HG03565 (cell line): ENCODE results near the gene POLR1E.
A peak's percentile ranks its signal among the peaks of the same experiment; 100 is the strongest.

ENCODE experiments used
- ATAC-seq: cut with Tn5 transposase; IDR thresholded peaks from one replicate; pipeline ENCODE4 v1.9.1; 2021; ENCODE audit warnings: mild to moderate bottlenecking, moderate library complexity; ENCODE audit not compliant: unreplicated experiment

Gene POLR1E

DNA sequence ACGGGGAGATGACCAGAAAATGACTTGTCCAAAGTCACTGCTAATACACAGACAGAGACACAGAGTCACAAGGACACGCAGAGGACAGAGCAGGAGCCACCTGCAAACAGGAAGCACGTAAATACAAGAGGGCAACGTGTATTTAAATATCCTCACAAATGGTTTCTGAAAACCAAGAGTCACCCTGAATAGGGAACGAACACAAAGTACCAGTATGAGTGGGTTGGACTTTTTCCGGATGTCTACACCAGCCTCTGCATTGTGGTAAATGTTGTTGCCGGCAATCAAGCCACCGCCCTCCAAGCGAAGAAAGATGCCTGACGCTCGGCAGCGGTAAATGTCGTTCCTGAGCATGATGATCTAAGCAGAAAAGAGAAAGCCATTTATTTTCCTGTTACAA lies 46.0 kb downstream of the POLR1E start:
- ATAC-seq = peak; percentile 62

DNA sequence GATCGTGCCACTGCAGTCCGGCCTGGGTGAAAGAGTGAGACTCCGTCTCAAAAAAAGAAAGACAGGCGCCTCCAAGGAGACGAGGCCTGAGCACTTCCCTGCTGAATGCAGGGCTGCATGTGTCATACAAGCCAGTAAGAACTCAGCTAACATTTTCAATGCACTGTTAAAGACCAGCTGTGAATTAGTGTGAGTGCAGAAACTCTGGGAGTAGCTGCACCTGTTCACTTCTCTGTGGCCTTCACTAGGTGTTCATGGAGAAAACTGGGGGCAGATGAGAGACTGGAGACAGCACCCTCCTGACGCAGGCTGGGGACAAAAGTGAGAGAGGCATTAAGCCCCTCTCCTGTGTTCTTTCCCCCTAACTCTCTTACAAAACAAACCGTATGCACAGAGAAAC lies 48.7 kb downstream of the POLR1E start:
- ATAC-seq = no peak

DNA sequence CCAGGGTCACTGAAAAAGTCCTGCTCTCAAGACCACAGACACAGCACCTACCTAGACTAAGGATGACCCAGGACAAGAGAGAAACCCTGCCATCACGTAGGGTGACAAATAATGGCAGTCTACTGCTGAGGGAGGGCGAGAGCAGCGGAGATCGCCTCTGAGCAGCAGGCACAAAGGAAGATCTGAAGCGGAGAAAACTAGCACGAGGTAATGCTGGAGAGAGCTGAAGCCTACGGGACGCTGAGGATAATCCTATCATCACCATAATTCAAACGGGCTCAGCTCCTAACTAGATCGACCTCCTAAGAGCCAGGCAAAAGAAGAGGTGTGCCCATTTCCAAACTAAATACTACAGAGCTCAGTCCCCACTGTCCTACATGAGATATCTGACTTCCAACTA lies 49.2 kb downstream of the POLR1E start:
- no peak for ATAC-seq

DNA sequence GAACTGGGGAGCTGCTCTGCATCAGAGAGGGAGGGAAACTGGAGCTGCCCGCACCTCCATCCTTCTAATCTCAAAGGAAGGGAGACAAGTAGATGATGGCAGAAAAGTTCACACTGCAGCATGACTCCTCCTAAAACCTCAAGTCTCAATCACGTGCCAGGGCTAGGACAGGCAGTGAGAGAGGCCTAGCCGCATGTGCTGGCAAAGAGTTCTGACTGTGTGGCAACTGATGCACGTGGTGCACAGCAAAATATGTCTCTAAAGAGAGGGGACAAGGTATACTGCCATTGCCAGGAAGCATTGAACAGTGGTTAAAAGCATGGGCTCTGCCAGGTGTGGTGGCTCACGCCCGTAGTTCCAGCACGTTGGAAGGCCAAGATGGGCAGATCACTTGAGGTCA lies 52.4 kb downstream of the POLR1E start:
- no peak for ATAC-seq

DNA sequence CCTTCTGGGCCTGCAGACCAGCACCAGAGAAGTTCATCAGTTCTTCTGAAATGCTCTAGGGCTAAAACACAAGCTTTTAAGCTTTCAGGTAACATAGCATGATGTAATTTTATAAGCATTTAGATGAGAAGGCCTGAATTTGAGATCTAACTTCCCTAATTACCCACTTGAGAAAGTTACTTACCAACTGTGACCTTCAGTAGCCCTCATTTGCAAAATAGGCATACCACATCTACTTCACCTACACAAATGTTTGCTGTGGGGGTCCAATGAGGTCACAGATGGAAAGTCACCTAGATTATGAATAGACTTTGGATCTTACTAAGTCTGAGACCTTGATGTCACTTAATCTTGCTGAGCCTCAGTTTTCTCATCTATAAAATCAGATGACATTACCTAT lies 53.9 kb downstream of the POLR1E start:
- ATAC-seq = no peak

DNA sequence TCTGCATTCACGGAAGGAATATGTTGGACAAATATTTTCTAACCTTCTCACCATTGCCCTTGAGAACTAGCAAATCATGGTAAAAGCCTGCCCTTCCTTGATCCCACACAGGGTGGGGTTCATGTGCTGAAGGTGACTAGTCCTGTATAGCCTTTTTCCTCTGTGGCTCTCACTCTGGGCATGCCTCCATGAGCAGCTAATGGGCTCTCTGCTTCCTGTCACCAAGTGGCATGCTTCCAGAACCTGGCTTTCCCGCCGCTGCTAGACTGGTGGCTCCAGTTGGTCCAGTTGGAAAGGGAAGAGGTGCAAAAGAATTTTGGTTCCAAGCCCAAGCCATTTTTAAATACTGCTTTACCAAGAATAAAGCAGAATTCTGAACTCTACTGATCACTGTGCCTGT lies 54.9 kb downstream of the POLR1E start:
- ATAC-seq = no peak

DNA sequence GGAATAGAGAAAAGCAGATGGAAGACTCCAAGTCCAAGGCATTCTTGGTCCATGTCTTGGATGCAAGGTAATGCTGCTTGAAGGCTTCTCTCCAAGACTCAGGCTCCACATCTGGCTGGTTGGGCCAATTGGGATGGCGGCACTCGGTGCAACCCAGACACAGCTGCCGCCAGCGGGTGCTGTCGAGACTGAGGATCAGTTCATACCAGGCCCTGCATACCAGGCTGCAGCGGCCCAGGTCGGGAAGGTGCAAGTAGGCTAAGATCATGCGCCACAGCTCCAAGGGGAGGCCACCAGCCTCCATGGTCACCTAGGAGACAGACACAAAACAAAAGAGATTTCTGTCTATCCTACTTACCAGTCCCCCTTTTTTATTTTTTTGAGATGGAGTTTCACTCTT lies 55.7 kb downstream of the POLR1E start:
- no peak for ATAC-seq

DNA sequence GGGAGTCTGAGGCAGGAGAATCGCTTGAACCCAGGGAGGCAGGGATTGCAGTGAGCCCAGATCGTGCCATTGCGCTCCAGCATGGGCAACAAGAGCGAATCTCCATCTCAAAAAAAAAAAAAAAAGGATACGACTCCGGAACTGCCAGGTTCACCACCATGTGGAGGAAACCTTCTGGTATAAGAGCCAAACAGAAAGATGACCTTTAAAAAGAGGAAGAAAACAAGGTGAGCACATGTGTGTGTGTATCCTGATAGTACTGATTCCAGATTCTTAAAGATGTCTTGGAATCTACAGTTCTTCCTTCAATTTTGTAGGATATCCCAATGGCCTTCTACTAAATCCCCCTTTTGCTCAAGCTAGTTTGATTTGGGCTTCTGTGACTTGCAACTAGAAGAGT lies 56.7 kb downstream of the POLR1E start:
- ATAC-seq = no peak

DNA sequence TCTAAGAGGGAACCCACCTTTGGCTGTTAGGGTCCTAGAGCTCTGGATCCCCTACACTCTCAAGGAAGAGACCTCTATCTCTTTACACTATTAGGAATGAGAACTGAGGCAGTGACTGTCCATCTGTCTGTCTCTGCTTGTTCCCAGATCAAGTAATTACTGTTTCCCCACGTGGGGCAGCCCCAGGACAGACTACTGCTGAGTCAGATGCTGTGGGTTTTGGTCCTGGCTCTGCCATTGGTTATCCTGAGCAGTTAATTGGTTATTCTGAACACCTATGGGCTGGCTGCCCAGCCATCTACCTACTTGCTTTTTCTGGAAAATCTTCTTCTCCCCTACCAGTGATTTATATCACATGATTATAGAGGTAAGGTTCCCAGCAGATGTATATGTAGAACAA lies 57.1 kb downstream of the POLR1E start:
- ATAC-seq = no peak

DNA sequence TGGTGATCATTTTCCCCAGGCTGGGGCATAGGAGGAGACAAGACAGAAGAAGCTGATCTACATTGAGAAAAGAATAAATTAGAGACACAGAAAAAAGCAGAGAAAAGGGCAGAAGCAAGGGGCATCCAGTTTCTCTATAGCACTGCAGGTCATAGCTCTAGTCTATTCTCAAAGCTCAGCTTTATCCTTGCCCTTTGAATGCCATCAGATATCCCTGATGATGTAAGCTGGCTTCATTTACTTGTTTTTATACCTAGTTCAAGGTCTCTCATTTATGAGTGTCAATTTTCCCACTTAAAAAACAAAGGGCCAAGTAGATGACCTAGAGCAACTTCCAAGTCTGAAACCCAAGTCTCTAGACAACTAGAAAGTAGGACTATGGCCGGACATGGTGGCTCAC lies 57.7 kb downstream of the POLR1E start:
- ATAC-seq = no peak

DNA sequence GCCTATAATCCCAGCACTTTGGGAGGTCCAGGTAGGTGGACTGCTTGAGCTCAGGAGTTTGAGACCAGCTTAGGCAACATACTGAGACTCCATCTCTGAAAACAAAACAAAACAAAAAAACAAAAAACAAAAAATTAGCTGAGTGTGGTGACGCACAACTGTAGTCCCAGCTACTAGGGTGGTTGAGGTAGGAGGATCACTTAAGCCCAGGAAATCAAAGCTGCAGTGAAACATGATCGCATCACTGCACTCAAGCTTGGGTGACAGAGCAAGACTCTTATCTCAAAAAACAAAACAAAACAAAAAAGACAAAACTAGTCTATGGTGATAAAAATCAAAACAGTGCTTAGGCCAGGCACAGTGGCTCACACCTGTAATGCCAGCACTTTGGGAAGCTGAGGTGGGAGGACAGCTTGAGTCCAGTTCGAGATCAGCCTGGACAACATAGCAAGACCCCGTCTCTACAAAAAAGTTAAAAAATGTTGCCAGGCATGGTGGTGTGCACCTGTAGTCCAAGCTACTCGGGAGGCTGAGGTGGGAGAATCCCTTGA lies 61.7 kb downstream of the POLR1E start:
- no peak for ATAC-seq

DNA sequence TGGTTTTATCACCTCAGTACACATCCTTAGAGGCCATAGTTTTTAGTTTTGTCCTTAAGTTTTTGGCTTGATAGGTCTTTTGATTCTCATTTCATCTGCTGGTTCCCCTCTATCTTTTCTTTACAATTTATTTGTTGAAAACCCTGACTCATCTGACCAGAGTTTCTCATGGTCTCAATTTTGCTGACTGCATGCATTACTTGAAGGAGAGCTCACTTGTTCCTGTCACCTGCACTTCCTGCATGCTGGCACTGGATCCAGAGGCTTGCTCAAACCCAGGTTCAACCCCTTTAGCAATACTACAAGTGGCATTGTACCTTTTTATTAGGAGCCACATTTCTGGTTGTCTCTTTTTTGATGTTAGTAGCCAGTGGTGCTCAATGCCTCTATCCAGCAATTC lies 63.8 kb downstream of the POLR1E start:
- no peak for ATAC-seq

DNA sequence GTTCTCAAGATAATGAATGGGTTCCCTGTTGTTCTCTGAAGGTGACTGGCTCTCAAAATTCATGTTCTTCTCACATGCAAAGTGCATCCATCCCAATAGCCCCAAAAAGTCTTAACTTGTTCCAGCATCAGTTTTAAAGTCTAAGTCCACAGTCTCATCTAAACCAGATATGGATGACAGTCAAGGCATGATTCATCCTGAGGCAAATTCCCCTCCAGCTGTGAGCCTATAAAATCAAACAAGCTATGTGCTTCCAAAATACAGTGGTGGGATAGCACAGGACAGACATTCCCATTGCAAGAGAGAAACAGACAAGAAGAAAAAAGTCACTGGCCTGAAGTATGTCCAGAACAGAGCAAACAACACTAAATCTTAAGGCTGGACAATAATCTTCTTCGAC lies 65.0 kb downstream of the POLR1E start:
- ATAC-seq = no peak

DNA sequence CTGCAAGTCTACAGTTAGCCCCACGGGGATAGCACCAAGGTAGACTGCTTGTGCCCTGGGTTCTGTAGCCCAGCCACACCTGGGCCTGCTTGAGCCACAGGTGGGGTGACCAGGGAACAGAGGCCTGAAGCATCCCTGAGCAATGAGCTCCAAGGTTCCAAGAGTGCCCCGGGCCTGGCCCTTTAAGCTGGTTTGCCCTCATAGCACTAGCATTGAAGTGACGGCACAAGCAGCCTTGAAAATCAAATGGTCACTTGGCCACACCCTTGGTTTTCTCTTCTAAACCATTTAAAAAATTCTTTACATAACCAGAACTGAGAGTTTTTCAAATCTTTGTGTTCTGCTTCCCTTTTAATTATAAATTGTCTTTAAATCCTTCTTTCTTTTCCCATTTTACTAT lies 65.7 kb downstream of the POLR1E start:
- no peak for ATAC-seq

DNA sequence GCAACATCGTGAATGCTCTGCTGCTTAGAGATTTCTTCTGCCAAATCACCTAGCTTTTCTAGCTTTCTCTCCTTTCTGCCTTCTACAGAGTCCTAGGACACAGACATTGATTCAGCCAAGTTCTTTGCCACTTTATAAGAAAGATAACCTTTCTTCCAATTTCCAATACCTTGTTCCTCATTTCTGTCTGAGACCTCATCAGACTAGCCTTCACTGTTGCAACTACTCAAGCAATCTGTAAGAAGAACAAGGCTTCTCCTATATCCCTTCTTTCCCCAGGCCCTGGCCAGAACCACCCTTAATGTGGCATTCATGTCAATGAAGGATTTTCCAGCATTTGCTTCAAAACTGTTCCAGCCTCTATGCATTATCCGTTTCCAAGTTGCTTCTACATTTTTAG lies 66.1 kb downstream of the POLR1E start:
- ATAC-seq = no peak
